Measurements from ENCODE around the gene GPR108.
"Not testable (repeated sequence)": the region's sequence is repeated elsewhere in the genome, so short reads cannot be mapped to it uniquely, and the experiment has no call there.

DNA sequence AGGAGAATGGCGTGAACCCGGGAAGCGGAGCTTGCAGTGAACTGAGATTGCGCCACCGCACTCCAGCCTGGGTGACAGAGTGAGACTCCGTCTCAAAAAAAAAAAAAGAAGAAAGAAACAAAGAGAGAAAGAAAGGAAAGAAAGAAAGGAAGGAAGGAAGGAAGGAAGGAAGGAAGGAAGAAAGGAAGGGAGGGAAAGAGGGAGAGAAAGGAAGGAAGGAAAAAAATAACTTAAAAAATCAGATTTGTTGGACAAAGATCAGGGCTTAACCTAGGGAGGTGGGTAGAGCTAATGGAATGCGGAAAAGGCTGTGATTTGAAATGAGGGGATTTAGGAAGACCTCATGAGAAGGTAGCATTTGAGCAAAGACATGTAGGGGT is 34.3 kb upstream of the GPR108 start:
- TF ChIP-seq, protein P1, sequence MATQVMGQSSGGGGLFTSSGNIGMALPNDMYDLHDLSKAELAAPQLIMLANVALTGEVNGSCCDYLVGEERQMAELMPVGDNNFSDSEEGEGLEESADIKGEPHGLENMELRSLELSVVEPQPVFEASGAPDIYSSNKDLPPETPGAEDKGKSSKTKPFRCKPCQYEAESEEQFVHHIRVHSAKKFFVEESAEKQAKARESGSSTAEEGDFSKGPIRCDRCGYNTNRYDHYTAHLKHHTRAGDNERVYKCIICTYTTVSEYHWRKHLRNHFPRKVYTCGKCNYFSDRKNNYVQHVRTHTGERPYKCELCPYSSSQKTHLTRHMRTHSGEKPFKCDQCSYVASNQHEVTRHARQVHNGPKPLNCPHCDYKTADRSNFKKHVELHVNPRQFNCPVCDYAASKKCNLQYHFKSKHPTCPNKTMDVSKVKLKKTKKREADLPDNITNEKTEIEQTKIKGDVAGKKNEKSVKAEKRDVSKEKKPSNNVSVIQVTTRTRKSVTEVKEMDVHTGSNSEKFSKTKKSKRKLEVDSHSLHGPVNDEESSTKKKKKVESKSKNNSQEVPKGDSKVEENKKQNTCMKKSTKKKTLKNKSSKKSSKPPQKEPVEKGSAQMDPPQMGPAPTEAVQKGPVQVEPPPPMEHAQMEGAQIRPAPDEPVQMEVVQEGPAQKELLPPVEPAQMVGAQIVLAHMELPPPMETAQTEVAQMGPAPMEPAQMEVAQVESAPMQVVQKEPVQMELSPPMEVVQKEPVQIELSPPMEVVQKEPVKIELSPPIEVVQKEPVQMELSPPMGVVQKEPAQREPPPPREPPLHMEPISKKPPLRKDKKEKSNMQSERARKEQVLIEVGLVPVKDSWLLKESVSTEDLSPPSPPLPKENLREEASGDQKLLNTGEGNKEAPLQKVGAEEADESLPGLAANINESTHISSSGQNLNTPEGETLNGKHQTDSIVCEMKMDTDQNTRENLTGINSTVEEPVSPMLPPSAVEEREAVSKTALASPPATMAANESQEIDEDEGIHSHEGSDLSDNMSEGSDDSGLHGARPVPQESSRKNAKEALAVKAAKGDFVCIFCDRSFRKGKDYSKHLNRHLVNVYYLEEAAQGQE (IDR thresholded peaks at IDR 0.05; ENCODE audit: borderline replicate concordance) = not testable (repeated sequence)
- TF ChIP-seq CTCF (IDR thresholded peaks at IDR 0.05; ENCODE audit: poor library complexity, severe bottlenecking) = not testable (repeated sequence)
